ENCODE results near the gene NCAM1. TPM values are rescaled to one million over a fixed set of nuclear protein-coding genes. Genes with fewer than 3 reads are reported as not detected.

The NCAM1 gene
- total RNA-seq, 1 donor from 2014 or later = 84.7 TPM

GRCh38 chr11:113305440-113306336 lies 344.5 kb downstream of the NCAM1 start:
- ATAC-seq (peak; percentile 93), DNase-seq (ENCODE audit: low spot score) (peak; percentile 87)
- intact Hi-C loops (cut with DNase I) = loop anchor here (10.0 kb wide), 2 partner anchors 229 to 419 kb away; no protein-coding TSS in a partner anchor

GRCh38 chr11:113308601-113309000 lies 347.4 kb downstream of the NCAM1 start:
- DNase-seq (ENCODE audit: low spot score) (no peak), ATAC-seq (no peak)
- intact Hi-C loops (cut with DNase I) = loop anchor here (10.0 kb wide), 2 partner anchors 226 to 416 kb away; no protein-coding TSS in a partner anchor

- DNase-seq (ENCODE audit: low spot score) = no peak
- intact Hi-C loops (cut with DNase I) = no loop called here
- ATAC-seq = no peak
These were observed 350.3 kb downstream of the NCAM1 start for GRCh38 chr11:113311536-113311935.

GRCh38 chr11:113313601-113314000 lies 352.4 kb downstream of the NCAM1 start:
- intact Hi-C loops (cut with DNase I) = no loop called here
- ATAC-seq (no peak), DNase-seq (ENCODE audit: low spot score) (no peak)

- intact Hi-C loops (cut with DNase I) = no loop called here
- no peak for ATAC-seq
These were observed 352.8 kb downstream of the NCAM1 start for GRCh38 chr11:113314065-113314388.

GRCh38 chr11:113314389-113315301 lies 353.4 kb downstream of the NCAM1 start, which contains the start of gene TTC12:
Gene TTC12, plus strand, starts transcription at chr11:113314583. Its CDS starts 1,675 bp downstream, at chr11:113316258.
- intact Hi-C loops (cut with DNase I) = no loop called here
- DNase-seq (ENCODE audit: low spot score) (peak; percentile 97), ATAC-seq (peak; percentile 100)

More at GRCh38 chr11:113314065-113314388, 352.8 kb downstream of the NCAM1 start:
- no peak for DNase-seq (ENCODE audit: low spot score)

GRCh38 chr11:113315811-113316210 lies 354.6 kb downstream of the NCAM1 start:
- no peak for ATAC-seq
- intact Hi-C loops (cut with DNase I) = no loop called here
- no peak for DNase-seq (ENCODE audit: low spot score)

- intact Hi-C loops (cut with DNase I) = no loop called here
- ATAC-seq (no peak), DNase-seq (ENCODE audit: low spot score) (no peak)
These were observed 355.0 kb downstream of the NCAM1 start for GRCh38 chr11:113316256-113316655.

GRCh38 chr11:113317339-113317738 lies 356.1 kb downstream of the NCAM1 start:
- intact Hi-C loops (cut with DNase I) = no loop called here
- ATAC-seq (no peak), DNase-seq (ENCODE audit: low spot score) (no peak)

GRCh38 chr11:113319085-113319484 lies 357.9 kb downstream of the NCAM1 start:
- intact Hi-C loops (cut with DNase I) = no loop called here
- DNase-seq (ENCODE audit: low spot score) = no peak
- ATAC-seq = no peak

GRCh38 chr11:113322158-113322557 lies 360.9 kb downstream of the NCAM1 start:
- ATAC-seq = no peak
- intact Hi-C loops (cut with DNase I) = no loop called here
- no peak for DNase-seq (ENCODE audit: low spot score)

GRCh38 chr11:113324250-113324649 lies 363.0 kb downstream of the NCAM1 start:
- DNase-seq (ENCODE audit: low spot score) = no peak
- intact Hi-C loops (cut with DNase I) = no loop called here
- ATAC-seq = no peak
